HUES6 (cell line): ENCODE data around the gene QPCT.
"Not testable (repeated sequence)": the region's sequence is repeated elsewhere in the genome, so short reads cannot be mapped to it uniquely, and the experiment has no call there.

Source experiments
- H3K27ac ChIP-seq: 2 replicates; pipeline ENCODE4 v1.7.0; 2013; ENCODE audit warnings: low read depth, mild to moderate bottlenecking, low read length, inconsistent platforms
- H3K27me3 ChIP-seq: 2 replicates; pipeline ENCODE4 v1.6.1; 2013; ENCODE audit warnings: low read length; ENCODE audit not compliant: control insufficient read depth, insufficient read depth
- H3K36me3 ChIP-seq: 2 replicates; pipeline ENCODE4 v1.6.1; 2013; ENCODE audit warnings: low read length; ENCODE audit not compliant: control insufficient read depth, insufficient read depth
- H3K4me1 ChIP-seq: 2 replicates; pipeline ENCODE4 v1.6.1; 2013; ENCODE audit warnings: low read length; ENCODE audit not compliant: control insufficient read depth, insufficient read depth
- H3K4me3 ChIP-seq: 2 replicates; pipeline ENCODE4 v1.5.1; 2013; ENCODE audit warnings: low read depth, low read length
- H3K9ac ChIP-seq: one replicate; pipeline ENCODE4 v1.6.1; 2013; ENCODE audit warnings: mild to moderate bottlenecking, low read length
- H3K9me3 ChIP-seq: 2 replicates; pipeline ENCODE4 v1.6.1; 2013; ENCODE audit warnings: low read depth, low read length; ENCODE audit not compliant: control insufficient read depth, insufficient read depth

Gene QPCT

GRCh38 chr2:37392428-37392827, 48.0 kb downstream of the QPCT start:
- Histone ChIP-seq H3K27ac (no peak overlapping the region), H3K4me1 (peaks cover 32% of the 10 kb centered on the region), H3K4me3 (no peak overlapping the region), H3K36me3 (no peaks in the 10 kb centered on the region), H3K9me3 (no peaks in the 10 kb centered on the region; the same call in 1 of the 2 replicates), H3K9ac (no peak overlapping the region), H3K27me3 (no peaks in the 10 kb centered on the region)

GRCh38 chr2:37394263-37394662, 49.8 kb downstream of the QPCT start:
- Histone ChIP-seq H3K9me3 (no peaks in the 10 kb centered on the region; the same call in 1 of the 2 replicates), H3K27ac (no peak overlapping the region), H3K36me3 (no peaks in the 10 kb centered on the region)

GRCh38 chr2:37394796-37395555, 50.5 kb downstream of the QPCT start:
- no peak overlapping the region for H3K27ac ChIP-seq
- no peak overlapping the region for H3K9ac ChIP-seq
- H3K27me3 ChIP-seq: no peaks in the 10 kb centered on the region
- H3K4me3 ChIP-seq: no peak overlapping the region
- peaks cover 23% of the 10 kb centered on the region for H3K4me1 ChIP-seq
- no peaks in the 10 kb centered on the region for H3K36me3 ChIP-seq
- no peaks in the 10 kb centered on the region; the same call in 1 of the 2 replicates for H3K9me3 ChIP-seq

More at GRCh38 chr2:37394263-37394662, 49.8 kb downstream of the QPCT start:
- Histone ChIP-seq H3K27me3 (no peaks in the 10 kb centered on the region), H3K9ac (no peak overlapping the region), H3K4me3 (no peak overlapping the region), H3K4me1 (peaks cover 30% of the 10 kb centered on the region)

GRCh38 chr2:37396890-37397565, 52.6 kb downstream of the QPCT start:
- H3K4me3 ChIP-seq: no peak overlapping the region

GRCh38 chr2:37398990-37399389, 54.6 kb downstream of the QPCT start:
- H3K9me3 ChIP-seq: no peaks in the 10 kb centered on the region
- no peak overlapping the region for H3K9ac ChIP-seq
- H3K4me3 ChIP-seq: no peak overlapping the region
- peaks cover 10% of the 10 kb centered on the region for H3K4me1 ChIP-seq
- H3K36me3 ChIP-seq: no peaks in the 10 kb centered on the region
- no peaks in the 10 kb centered on the region for H3K27me3 ChIP-seq
- H3K27ac ChIP-seq: no peak overlapping the region

More at GRCh38 chr2:37396890-37397565, 52.6 kb downstream of the QPCT start:
- Histone ChIP-seq H3K4me1 (peaks cover 10% of the 10 kb centered on the region), H3K9me3 (no peaks in the 10 kb centered on the region; the same call in 1 of the 2 replicates), H3K9ac (no peak overlapping the region), H3K27me3 (no peaks in the 10 kb centered on the region), H3K36me3 (no peaks in the 10 kb centered on the region), H3K27ac (no peak overlapping the region)

- H3K4me1 ChIP-seq: peaks cover 10% of the 10 kb centered on the region
- H3K27ac ChIP-seq: no peak overlapping the region
- no peak overlapping the region for H3K4me3 ChIP-seq
- no peaks in the 10 kb centered on the region for H3K27me3 ChIP-seq
- no peaks in the 10 kb centered on the region for H3K9me3 ChIP-seq
- no peaks in the 10 kb centered on the region for H3K36me3 ChIP-seq
- H3K9ac ChIP-seq: no peak overlapping the region
These were observed 55.6 kb downstream of the QPCT start for GRCh38 chr2:37400041-37400440.

- H3K27me3 ChIP-seq: no peaks in the 10 kb centered on the region
- no peak overlapping the region for H3K4me3 ChIP-seq
- H3K27ac ChIP-seq: no peak overlapping the region
- H3K4me1 ChIP-seq: no peaks in the 10 kb centered on the region
- no peak overlapping the region for H3K9ac ChIP-seq
- no peaks in the 10 kb centered on the region for H3K9me3 ChIP-seq
- H3K36me3 ChIP-seq: no peaks in the 10 kb centered on the region
These were observed 58.2 kb downstream of the QPCT start for GRCh38 chr2:37402636-37403035.

- Histone ChIP-seq H3K27ac (no peak overlapping the region), H3K4me1 (no peaks in the 10 kb centered on the region), H3K36me3 (no peaks in the 10 kb centered on the region), H3K27me3 (no peaks in the 10 kb centered on the region), H3K9ac (no peak overlapping the region), H3K9me3 (no peaks in the 10 kb centered on the region), H3K4me3 (no peak overlapping the region)
These were observed 61.4 kb downstream of the QPCT start for GRCh38 chr2:37405781-37406180.

- Histone ChIP-seq H3K27ac (no peak overlapping the region), H3K9me3 (no peaks in the 10 kb centered on the region), H3K9ac (no peak overlapping the region), H3K27me3 (no peaks in the 10 kb centered on the region), H3K4me3 (no peak overlapping the region), H3K36me3 (no peaks in the 10 kb centered on the region), H3K4me1 (peaks cover 12% of the 10 kb centered on the region; the same call in 1 of the 2 replicates)
These were observed 67.8 kb downstream of the QPCT start for GRCh38 chr2:37412231-37412630.

- H3K4me3 ChIP-seq, H3K9me3 ChIP-seq, H3K36me3 ChIP-seq, H3K27ac ChIP-seq, H3K9ac ChIP-seq, H3K27me3 ChIP-seq: not testable (repeated sequence)
- H3K4me1 ChIP-seq: peaks cover 12% of the 10 kb centered on the region; the same call in 1 of the 2 replicates
These were observed 69.6 kb downstream of the QPCT start for GRCh38 chr2:37413911-37414469.

- no peaks in the 10 kb centered on the region for H3K27me3 ChIP-seq
- H3K36me3 ChIP-seq: no peaks in the 10 kb centered on the region
- H3K4me1 ChIP-seq: peaks cover 12% of the 10 kb centered on the region; the same call in 1 of the 2 replicates
- H3K9ac ChIP-seq: no peak overlapping the region
- no peak overlapping the region for H3K27ac ChIP-seq
- H3K4me3 ChIP-seq: no peak overlapping the region
- H3K9me3 ChIP-seq: no peaks in the 10 kb centered on the region
These were observed 70.1 kb downstream of the QPCT start for GRCh38 chr2:37414470-37414949.
